H1 (cell line): Measurements from ENCODE around the gene UBN2. TPM values are rescaled to one million over a fixed set of nuclear protein-coding genes. Genes with fewer than 3 reads are reported as not detected.

ENCODE experiments used
- CTCF ChIA-PET: fragments of 300-600 bp; sonication (Branson Sonifier 250); formaldehyde crosslinking; loops from one replicate; lab custom pipeline; 2021; ENCODE audit not compliant: partially characterized antibody; lab: Charles Lee
- POLR2A ChIA-PET: fragments of 300-600 bp; sonication (Branson Sonifier 250); formaldehyde crosslinking; loops from one replicate; lab custom pipeline; 2021; ENCODE audit warnings: inconsistent platforms; ENCODE audit not compliant: partially characterized antibody; lab: Charles Lee
- DNase-seq, 2 experiments: peaks; one replicate each; pipeline versions ENCODE4 v3.0.0 to v3.0.0-alpha.2; 2010 to 2022; ENCODE audit warnings: low spot score in 2 of 2, low read depth in 1 of 2, mixed read lengths in 1 of 2
- FAIRE-seq: peaks from 2 replicates; lab custom pipeline; 2011; peaks lifted over from hg19 to GRCh38; lab: Jason Lieb, UNC
- H2AFZ ChIP-seq: 2 replicates; pipeline ENCODE4 v1.8.1; 2012; ENCODE audit warnings: low read length, inconsistent platforms
- H2AK5ac ChIP-seq: 2 replicates; pipeline ENCODE4 v1.6.1; 2013; ENCODE audit warnings: low read depth, low read length
- H2BK120ac ChIP-seq: replicated peaks from 2 replicates; pipeline ENCODE3; 2013; ENCODE audit warnings: low read depth, low read length, inconsistent platforms
- H2BK12ac ChIP-seq: 2 replicates; pipeline ENCODE4 v1.6.1; 2013; ENCODE audit warnings: low read depth, low read length
- H2BK15ac ChIP-seq: 2 replicates; pipeline ENCODE4 v1.6.1; 2013; ENCODE audit warnings: low read length
- H2BK20ac ChIP-seq: 2 replicates; pipeline ENCODE4 v1.6.1; 2013; ENCODE audit warnings: low read length
- H2BK5ac ChIP-seq: 2 replicates; pipeline ENCODE4 v1.6.1; 2013; ENCODE audit warnings: low read depth, low read length
- H3K14ac ChIP-seq: 2 replicates; pipeline ENCODE4 v1.6.1; 2013; ENCODE audit warnings: inconsistent platforms; ENCODE audit not compliant: insufficient read length
- H3K18ac ChIP-seq: 2 replicates; pipeline ENCODE4 v1.6.1; 2013; ENCODE audit warnings: low read length; ENCODE audit errors: extremely low read depth
- H3K23ac ChIP-seq: 2 replicates; pipeline ENCODE4 v1.6.1; 2013; ENCODE audit warnings: inconsistent platforms; ENCODE audit not compliant: insufficient read length
- H3K23me2 ChIP-seq: 2 replicates; pipeline ENCODE4 v1.6.1; 2013; ENCODE audit warnings: low read depth, low read length
- H3K27ac ChIP-seq: 2 replicates; pipeline ENCODE4 v1.6.1; 2011; ENCODE audit warnings: low read depth, low read length, inconsistent platforms
- H3K27me3 ChIP-seq, 4 experiments: replicated peaks in 1 of 4; 1 replicate in 1 of 4; 2 replicates in 3 of 4; pipeline versions ENCODE4 v1.6.1 to v1.8.1; 2011 to 2013; ENCODE audit warnings: low read length in 3 of 4, mild to moderate bottlenecking in 3 of 4, inconsistent platforms in 2 of 4, mixed read lengths in 2 of 4, moderate library complexity in 1 of 4; ENCODE audit not compliant: control insufficient read depth in 3 of 4, insufficient read depth in 3 of 4; ENCODE audit errors: extremely low read depth in 1 of 4
- H3K36me3 ChIP-seq, 4 experiments: 2 replicates each; pipeline versions ENCODE4 v1.6.1 to v1.8.1; 2011 to 2013; ENCODE audit warnings: mild to moderate bottlenecking in 4 of 4, low read length in 3 of 4, moderate library complexity in 2 of 4, control low read depth in 1 of 4, inconsistent platforms in 1 of 4; ENCODE audit not compliant: insufficient read depth in 4 of 4, control insufficient read depth in 2 of 4
- H3K4ac ChIP-seq: replicated peaks from 2 replicates; pipeline ENCODE3; 2013; ENCODE audit warnings: low read length, low read depth, mixed read lengths, inconsistent platforms; ENCODE audit not compliant: insufficient read length
- H3K4me1 ChIP-seq, 4 experiments: replicated peaks in 1 of 4; 1 replicate in 1 of 4; 2 replicates in 3 of 4; pipeline versions ENCODE4 v1.6.1 to v1.8.1; 2011 to 2013; ENCODE audit warnings: low read length in 3 of 4, inconsistent platforms in 2 of 4, mixed read lengths in 1 of 4; ENCODE audit not compliant: insufficient read depth in 4 of 4, control insufficient read depth in 3 of 4
- H3K4me2 ChIP-seq, 2 experiments: 2 replicates each; pipeline versions ENCODE4 v1.6.1 to v1.8.1; 2011 to 2013; ENCODE audit warnings: low read depth in 2 of 2, low read length in 2 of 2, control low read depth in 1 of 2, inconsistent platforms in 1 of 2, mild to moderate bottlenecking in 1 of 2; ENCODE audit not compliant: insufficient read depth in 1 of 2
- H3K4me3 ChIP-seq, 4 experiments: fragments of 200-600, 300-600 bp in 1 of 4; sonication (generic), shearing (Covaris generic), sonication (Bioruptor Twin) in 1 of 4; 2 replicates each; pipeline versions ENCODE4 v1.5.1 to v1.8.1; 2011 to 2016; ENCODE audit warnings: low read length in 4 of 4, low read depth in 3 of 4, control low read depth in 2 of 4, inconsistent platforms in 2 of 4, mild to moderate bottlenecking in 2 of 4, mixed read lengths in 1 of 4, moderate library complexity in 1 of 4; ENCODE audit not compliant: insufficient read depth in 2 of 4; ENCODE audit errors: extremely low read depth in 1 of 4
- H3K56ac ChIP-seq: replicated peaks from 2 replicates; pipeline ENCODE3; 2013; ENCODE audit warnings: low read depth, mild to moderate bottlenecking, mixed read lengths, low read length, inconsistent platforms; ENCODE audit not compliant: insufficient read length
- H3K79me1 ChIP-seq: 2 replicates; pipeline ENCODE4 v1.6.1; 2013; ENCODE audit warnings: low read depth, low read length, control low read depth
- H3K79me2 ChIP-seq, 2 experiments: 2 replicates each; pipeline versions ENCODE4 v1.6.1 to v1.8.1; 2012 to 2013; ENCODE audit warnings: low read length in 2 of 2, mild to moderate bottlenecking in 2 of 2, inconsistent platforms in 1 of 2; ENCODE audit not compliant: insufficient read depth in 2 of 2, control insufficient read depth in 1 of 2
- H3K9ac ChIP-seq, 4 experiments: replicated peaks in 1 of 4; 1 replicate in 1 of 4; 2 replicates in 3 of 4; pipeline versions ENCODE4 v1.6.1 to v1.8.1; 2011 to 2013; ENCODE audit warnings: low read depth in 3 of 4, low read length in 3 of 4, control low read depth in 2 of 4, mild to moderate bottlenecking in 2 of 4, moderate library complexity in 2 of 4, inconsistent platforms in 1 of 4; ENCODE audit errors: extremely low read depth in 1 of 4
- H3K9me3 ChIP-seq, 2 experiments: 2 replicates each; pipeline versions ENCODE4 v1.6.1 to v1.8.1; 2012 to 2013; ENCODE audit warnings: mild to moderate bottlenecking in 2 of 2, moderate library complexity in 2 of 2, control low read depth in 1 of 2, inconsistent platforms in 1 of 2, low read depth in 1 of 2, low read length in 1 of 2, mixed read lengths in 1 of 2; ENCODE audit not compliant: insufficient read depth in 2 of 2
- H4K20me1 ChIP-seq, 2 experiments: replicated peaks in 1 of 2; 2 replicates each; pipeline versions ENCODE3 to v1.8.1; 2011 to 2013; ENCODE audit warnings: inconsistent platforms in 2 of 2, low read length in 2 of 2, mild to moderate bottlenecking in 1 of 2; ENCODE audit not compliant: insufficient read depth in 2 of 2, control insufficient read depth in 1 of 2
- H4K5ac ChIP-seq: 2 replicates; pipeline ENCODE4 v1.6.1; 2013; ENCODE audit warnings: low read length, low read depth, mixed read lengths, inconsistent platforms; ENCODE audit not compliant: insufficient read length
- H4K8ac ChIP-seq: 2 replicates; pipeline ENCODE4 v1.8.0; 2013; ENCODE audit warnings: mild to moderate bottlenecking, moderate library complexity, low read length, inconsistent platforms; ENCODE audit not compliant: insufficient read depth; ENCODE audit errors: extremely low read depth
- H4K91ac ChIP-seq: replicated peaks from 2 replicates; pipeline ENCODE3; 2013; ENCODE audit warnings: low read length, mixed read lengths, inconsistent platforms; ENCODE audit not compliant: insufficient read length
- ATF2 ChIP-seq: IDR thresholded peaks from 2 replicates; pipeline ENCODE4 v1.6.1; 2012; ENCODE audit warnings: low read length, inconsistent platforms
- CBX8 ChIP-seq: fragments of 300-800, 300-1000 bp; sonication (generic); IDR thresholded peaks from 2 replicates; pipeline ENCODE4 v1.7.1; 2016; ENCODE audit warnings: low read depth, low read length, borderline replicate concordance
- CREB1 ChIP-seq: IDR thresholded peaks from 2 replicates; pipeline ENCODE4 v1.6.1; 2012; ENCODE audit warnings: inconsistent platforms
- EGR1 ChIP-seq: IDR thresholded peaks from 2 replicates; pipeline ENCODE4 v1.6.1; 2011; ENCODE audit warnings: low read depth, low read length, borderline replicate concordance
- EZH2 ChIP-seq: fragments of 200-600 bp; sonication (generic); IDR thresholded peaks from 2 replicates; pipeline ENCODE4 v1.7.1; 2012; ENCODE audit warnings: low read depth, mild to moderate bottlenecking, moderate library complexity, low read length, inconsistent platforms; ENCODE audit not compliant: severe bottlenecking
- KDM5A ChIP-seq: fragments of 200-600 bp; IDR thresholded peaks from 2 replicates; pipeline ENCODE4 v1.7.1; 2012; ENCODE audit warnings: mild to moderate bottlenecking, low read length, inconsistent platforms, mixed read lengths
- RAD21 ChIP-seq, 2 experiments: IDR thresholded peaks in 1 of 2; conservative IDR thresholded peaks in 1 of 2; 2 replicates each; pipeline ENCODE4 v1.6.1; 2011; ENCODE audit warnings: low read depth in 2 of 2, low read length in 2 of 2, improper control_type of control experiment in 1 of 2, inconsistent platforms in 1 of 2, mild to moderate bottlenecking in 1 of 2, moderate library complexity in 1 of 2
- RXRA ChIP-seq: IDR thresholded peaks from 2 replicates; pipeline ENCODE4 v1.6.1; 2011; ENCODE audit warnings: low read depth, mild to moderate bottlenecking, low read length, moderate library complexity; ENCODE audit not compliant: insufficient read depth
- SIX5 ChIP-seq: IDR thresholded peaks from 2 replicates; pipeline ENCODE4 v1.6.1; 2011; ENCODE audit warnings: mild to moderate bottlenecking, low read depth, low read length
- SP1 ChIP-seq: IDR thresholded peaks from 2 replicates; pipeline ENCODE4 v1.6.1; 2011; ENCODE audit warnings: low read depth, low read length
- SP2 ChIP-seq: IDR thresholded peaks from 2 replicates; pipeline ENCODE4 v1.6.1; 2012; ENCODE audit warnings: mild to moderate bottlenecking, low read length, inconsistent platforms
- SRF ChIP-seq: IDR thresholded peaks from 2 replicates; pipeline ENCODE4 v1.6.1; 2011; ENCODE audit warnings: mild to moderate bottlenecking, low read depth, low read length, moderate library complexity
- WGBS, 2 experiments: shearing (Covaris generic) in 1 of 2; methylation state at CpG; one replicate each; pipeline versions ENCODE4 v1.1.6 to v1.1.7; 2013 to 2015; ENCODE audit warnings: low lambda C conversion rate in 2 of 2, mixed read lengths in 2 of 2, inconsistent platforms in 1 of 2, low coverage in 1 of 2, missing lambda C conversion rate in 1 of 2; ENCODE audit not compliant: insufficient replicate concordance in 2 of 2, insufficient coverage in 1 of 2, insufficient read length in 1 of 2; ENCODE audit errors: extremely low coverage in 1 of 2, missing lambda C conversion rate in 1 of 2; 5-methylcytosine and 5-hydroxymethylcytosine counted together
- polyA plus RNA-seq, 7 experiments: library from polyadenylated mRNA; depleted of rRNA in 3 of 7; stranded (reverse) in 5 of 7; unstranded in 2 of 7; fragments of >200 nt in 5 of 7; fragments of 200-250 nt in 2 of 7; gene quantifications; 1 replicate in 5 of 7; 2 replicates in 1 of 7; 4 replicates in 1 of 7; pipeline versions ENCODE4 v1.2.1 to v1.2.3, GENCODE V29; 2011 to 2013; ENCODE audit warnings: missing spikeins in 2 of 7, mixed read lengths in 2 of 7
- total RNA-seq: library from RNA; stranded (reverse); fragmentation: NEBNext Ultra II Directional; extraction: Animal tissue kit (Norgen Biotek cat#: 25700); gene quantifications from 2 replicates; pipeline ENCODE4 v1.2.1, GENCODE V29; 2021

UBN2 gene
- total and polyA plus RNA-seq, 2 of the 8 experiments (the other 6 are each of a cell fraction or from before 2014, with no cell fraction given), result 4.1 to 39.6 TPM

GRCh38 chr7:139249179-139249810 lies 18.3 kb downstream of the UBN2 start:
- H3K14ac ChIP-seq, result no peak overlapping the region
- no peaks in the 10 kb centered on the region for H3K27me3 ChIP-seq
- H2BK5ac ChIP-seq, result no peak overlapping the region
- no peak overlapping the region for H3K56ac ChIP-seq
- H3K79me2 ChIP-seq, result no peaks in the 10 kb centered on the region
- H2BK12ac ChIP-seq, result no peak overlapping the region
- H3K4me2 ChIP-seq, result no peak overlapping the region
- H4K8ac ChIP-seq, result no peak overlapping the region
- H2AFZ ChIP-seq, result no peak overlapping the region
- ChIA-PET CTCF (no interaction called here), POLR2A (no interaction called here)
- no peak overlapping the region for H3K27ac ChIP-seq
- H3K23me2 ChIP-seq, result no peaks in the 10 kb centered on the region
- no peak overlapping the region for H3K18ac ChIP-seq
- H4K5ac ChIP-seq, result no peak overlapping the region
- H3K36me3 ChIP-seq, result peaks cover 0 to 53% (median 28%) of the 10 kb centered on the region in 4 experiments; a peak in 5 of 8 replicates
- no peaks in the 10 kb centered on the region for H3K4me1 ChIP-seq
- H3K9me3 ChIP-seq, result no peaks in the 10 kb centered on the region
- no peak overlapping the region for H2BK20ac ChIP-seq
- no peak overlapping the region for H2BK120ac ChIP-seq
- FAIRE-seq, result no peak
- H3K4me3 ChIP-seq, result no peak overlapping the region
- no peak overlapping the region for H2BK15ac ChIP-seq
- H3K4ac ChIP-seq, result no peak overlapping the region
- H3K23ac ChIP-seq, result no peak overlapping the region
- no peaks in the 10 kb centered on the region for H3K79me1 ChIP-seq
- 93% methylated on average over 4 of the region's 4 CpGs; no CpG with 5 or more reads in 1 of the 2 experiments for WGBS, 2 experiments
- H4K91ac ChIP-seq, result no peak overlapping the region
- DNase-seq, result no peak
- no peak overlapping the region for H3K9ac ChIP-seq
- H4K20me1 ChIP-seq, result no peaks in the 10 kb centered on the region
- H2AK5ac ChIP-seq, result no peak overlapping the region
- TF ChIP-seq SP1, result no peak
- TF ChIP-seq SP2, result no peak
- no peak for TF ChIP-seq SIX5
- no peak for TF ChIP-seq RXRA
- no peak for TF ChIP-seq ATF2
- no peak for TF ChIP-seq SRF
- TF ChIP-seq CBX8, result no peak
- TF ChIP-seq EZH2, result no peak
- TF ChIP-seq EGR1, result no peak
- no peak for TF ChIP-seq KDM5A
- no peak for TF ChIP-seq RAD21 (IDR thresholded peaks at IDR 0.05 in 1 of 2, conservative IDR thresholded peaks at IDR 0.05 in 1 of 2; ENCODE audit: low read depth in 2 of 2, low read length in 2 of 2)
- TF ChIP-seq CREB1, result no peak
